GM12878 (cell line): Measurements from ENCODE around the gene NOTCH3. TPM values are rescaled to one million over a fixed set of nuclear protein-coding genes. Genes with fewer than 3 reads are reported as not detected.

Experiments
- ATAC-seq: fragments of 200-7000 bp; cut with Tn5 transposase; 3 replicates; pipeline ENCODE4 v1.9.1; 2020; ENCODE audit warnings: mild to moderate bottlenecking, moderate library complexity
- BruUV-seq: library from RNA; stranded (reverse); fragments of 400-500 nt; replicated peaks from 2 replicates; lab custom pipeline; 2021; lab: Mats Ljungman, UMichigan
- CTCF ChIA-PET: fragments of 300-600 bp; sonication (Branson Sonifier 250); formaldehyde crosslinking; extraction: SDS; loops from one replicate; lab custom pipeline; 2021; ENCODE audit warnings: inconsistent platforms; lab: Yijun Ruan, JAX
- POLR2A ChIA-PET: fragments of 350-600 bp; formaldehyde crosslinking; extraction: SDS; loops from one replicate; lab custom pipeline; 2021; ENCODE audit warnings: inconsistent platforms; lab: Charles Lee
- RAD21 ChIA-PET: fragments of 300-600 bp; sonication (Branson Sonifier 250); formaldehyde crosslinking; loops from one replicate; lab custom pipeline; 2023; ENCODE audit warnings: antibody characterized with exemption; ENCODE audit not compliant: unreplicated experiment; lab: Charles Lee
- SMC1A ChIA-PET: fragments of 300-600 bp; sonication (Branson Sonifier 250); formaldehyde crosslinking; loops from one replicate; lab custom pipeline; 2023; ENCODE audit not compliant: unreplicated experiment, uncharacterized antibody; lab: Charles Lee
- DNase-seq: peaks from one replicate; pipeline ENCODE4 v3.0.0-alpha.2; 2011; ENCODE audit warnings: low read depth, low spot score
- FAIRE-seq: peaks from 3 replicates; lab custom pipeline; 2011; peaks lifted over from hg19 to GRCh38; lab: Jason Lieb, UNC
- H2AFZ ChIP-seq: 2 replicates; pipeline ENCODE4 v1.6.0; 2011; ENCODE audit warnings: low read depth, low read length, control low read depth; ENCODE audit not compliant: control insufficient read depth
- H3K27ac ChIP-seq: 2 replicates; pipeline ENCODE4 v1.5.1; 2011; ENCODE audit warnings: control low read depth; ENCODE audit not compliant: control insufficient read depth, insufficient read depth
- H3K27me3 ChIP-seq, 2 experiments: replicated peaks in 1 of 2; 2 replicates each; pipeline versions ENCODE4 v1.6.0 to v1.6.1; 2011; ENCODE audit warnings: low read length in 1 of 2; ENCODE audit not compliant: control insufficient read depth in 2 of 2, insufficient read depth in 2 of 2
- H3K36me3 ChIP-seq, 2 experiments: 2 replicates each; pipeline ENCODE4 v1.5.1; 2011; ENCODE audit warnings: low read length in 1 of 2; ENCODE audit not compliant: control insufficient read depth in 2 of 2, insufficient read depth in 2 of 2
- H3K4me1 ChIP-seq: 2 replicates; pipeline ENCODE4 v1.6.1; 2011; ENCODE audit warnings: mild to moderate bottlenecking, low read length, moderate library complexity, mixed read lengths; ENCODE audit not compliant: control insufficient read depth, insufficient read depth
- H3K4me2 ChIP-seq: 2 replicates; pipeline ENCODE4 v1.6.0; 2011; ENCODE audit warnings: control low read depth; ENCODE audit not compliant: control insufficient read depth, insufficient read depth
- H3K4me3 ChIP-seq: fragments of 200-600 bp; sonication (generic); 2 replicates; pipeline ENCODE4 v1.5.1; 2016
- H3K79me2 ChIP-seq: 2 replicates; pipeline ENCODE4 v1.6.0; 2011; ENCODE audit warnings: low read length; ENCODE audit not compliant: control insufficient read depth, insufficient read depth
- H3K9ac ChIP-seq: 2 replicates; pipeline ENCODE4 v1.8.0; 2011; ENCODE audit warnings: low read length, control low read depth, mixed read lengths; ENCODE audit not compliant: control insufficient read depth, insufficient read depth
- H3K9me3 ChIP-seq: replicated peaks from 3 replicates; pipeline ENCODE4 v1.5.1; 2011; ENCODE audit warnings: mild to moderate bottlenecking, low read length; ENCODE audit not compliant: control insufficient read depth, insufficient read depth
- H4K20me1 ChIP-seq: 2 replicates; pipeline ENCODE4 v1.6.0; 2011; ENCODE audit not compliant: control insufficient read depth, insufficient read depth
- EED ChIP-seq: sonication (generic); IDR thresholded peaks from 2 replicates; pipeline ENCODE4 v1.6.1; 2016; ENCODE audit warnings: antibody characterized with exemption, low read depth
- FOXM1 ChIP-seq: IDR thresholded peaks from 2 replicates; pipeline ENCODE4 v1.6.1; 2012; ENCODE audit warnings: low read depth, mild to moderate bottlenecking, inconsistent platforms, low read length, moderate library complexity
- GABPA ChIP-seq: IDR thresholded peaks from 2 replicates; pipeline ENCODE4 v1.6.1; 2014; ENCODE audit warnings: antibody characterized with exemption, low read depth, mild to moderate bottlenecking, inconsistent platforms
- NR2C1 ChIP-seq: fragments of 450-650 bp; IDR thresholded peaks from 2 replicates; pipeline ENCODE4 v1.6.1; 2017; ENCODE audit warnings: antibody characterized with exemption, mild to moderate bottlenecking, moderate library complexity
- RELA ChIP-seq: fragments of 450-650 bp; IDR thresholded peaks from 2 replicates; pipeline ENCODE4 v1.8.0; 2014; ENCODE audit warnings: borderline replicate concordance; ENCODE audit not compliant: partially characterized antibody
- ZNF217 ChIP-seq: fragments of 450-650 bp; IDR thresholded peaks from 2 replicates; pipeline ENCODE4 v1.6.1; 2017; ENCODE audit warnings: antibody characterized with exemption, mild to moderate bottlenecking
- WGBS: methylation state at CpG from one replicate; pipeline ENCODE4 v1.1.6; 2016; ENCODE audit warnings: low lambda C conversion rate; ENCODE audit not compliant: insufficient replicate concordance, insufficient coverage; ENCODE audit errors: missing lambda C conversion rate; 5-methylcytosine and 5-hydroxymethylcytosine counted together
- in situ Hi-C: fragments of 300-500 bp; cut with MboI; formaldehyde crosslinking; loops from 9 replicates; pipeline ENCODE4 v1.14.3; 2018; ENCODE audit warnings: mixed read lengths
- intact Hi-C: fragments of 100-400 bp; cut with micrococcal nuclease; formaldehyde crosslinking; loops from one replicate; pipeline ENCODE4 v1.14.2; 2022; ENCODE audit not compliant: unreplicated experiment
- polyA plus RNA-seq, 11 experiments: library from polyadenylated mRNA; depleted of rRNA in 4 of 11; unstranded in 6 of 11; stranded (reverse) in 5 of 11; fragments of >200 nt; fragmentation: Nextera tagmentation in 4 of 11; fragmentation: Illumina TruSeq in 1 of 11; extraction: Ambion mirVana in 4 of 11; extraction: Trizol in 1 of 11; gene quantifications; 1 replicate in 1 of 11; 2 replicates in 10 of 11; pipeline versions ENCODE4 v1.2.1 to v1.2.3, GENCODE V29; 2011 to 2016; ENCODE audit warnings: inconsistent platforms in 2 of 11, missing spikeins in 2 of 11, low read depth in 1 of 11
- total RNA-seq, 4 experiments: library from RNA; depleted of rRNA in 3 of 4; stranded (reverse); fragments of >200 nt in 3 of 4; fragmentation: Illumina TruSeq in 1 of 4; extraction: Trizol in 1 of 4; gene quantifications; 2 replicates each; pipeline versions ENCODE4 v1.2.1 to v1.2.3, GENCODE V29; 2013 to 2021
- TF ChIP-seq, protein P1 (sequence below): fragments of 450-650 bp; IDR thresholded peaks from 2 replicates; pipeline ENCODE4 v1.6.1; 2017; ENCODE audit warnings: antibody characterized with exemption, mild to moderate bottlenecking, moderate library complexity
- TF ChIP-seq, protein P2 (sequence below): fragments of 450-650 bp; formaldehyde crosslinking; IDR thresholded peaks from 2 replicates; pipeline ENCODE4 v1.4.0; 2020; ENCODE audit warnings: mild to moderate bottlenecking, moderate library complexity

The NOTCH3 gene
- total and polyA plus RNA-seq, 10 of the 15 experiments (the other 5 are each of a cell fraction or from before 2014, with no cell fraction given) = 0.01 to 0.42 (median 0.10) TPM; not detected in 5

DNA sequence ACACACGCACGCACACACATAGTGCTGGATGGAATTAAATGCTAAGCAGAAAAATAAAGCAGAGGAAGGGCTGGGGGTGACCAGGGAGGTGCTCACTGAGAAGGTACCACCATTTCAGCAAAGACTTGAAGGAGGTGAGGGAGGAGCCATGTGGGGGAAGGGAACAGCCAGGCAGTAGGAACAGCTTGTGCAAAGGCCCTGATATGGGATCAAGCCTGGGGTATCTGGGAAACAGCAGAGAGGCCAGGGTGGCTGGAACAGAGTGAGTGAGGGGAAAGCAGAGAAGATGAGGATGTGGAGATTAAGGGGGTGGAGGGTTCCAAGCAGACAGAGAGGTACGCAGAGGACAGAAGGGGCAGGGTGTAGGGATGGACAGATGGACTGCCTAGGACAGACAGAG is 25.2 kb downstream of the NOTCH3 start:
- ChIA-PET SMC1A (interaction anchor here (1.5 kb wide), 1 partner anchor 83 kb away, joined by 5 read pairs; no protein-coding TSS in a partner anchor), POLR2A (no interaction called here), RAD21 (interaction anchor here (0.8 kb wide), 1 partner anchor 380 kb away, joined by 3 read pairs; no protein-coding TSS in a partner anchor), CTCF (interaction anchor here (1.8 kb wide), 1 partner anchor 380 kb away, joined by 6 read pairs; no protein-coding TSS in a partner anchor)
- ATAC-seq = no peak
- in situ Hi-C loops (loop anchor here (5.0 kb wide), 1 partner anchor 382 kb away; no protein-coding TSS in a partner anchor), intact Hi-C loops (loop anchor here (2.0 kb wide), 1 partner anchor 243 kb away; the partner anchor contains the start of gene AKAP8L)
- no peaks in the 10 kb centered on the region for H3K4me1 ChIP-seq
- H3K9ac ChIP-seq = no peak overlapping the region
- no peak overlapping the region for H3K27ac ChIP-seq
- FAIRE-seq = no peak
- no peak overlapping the region for H3K4me2 ChIP-seq
- 88% methylated on average over 3 of the region's 3 CpGs for WGBS
- TF ChIP-seq FOXM1 (no peak), ZNF217 (no peak), NR2C1 (no peak)
- H3K9me3 ChIP-seq = no peaks in the 10 kb centered on the region
- H3K4me3 ChIP-seq = no peak overlapping the region
- H2AFZ ChIP-seq = no peak overlapping the region
- no peaks in the 10 kb centered on the region for H3K27me3 ChIP-seq
- H4K20me1 ChIP-seq = no peaks in the 10 kb centered on the region
- H3K79me2 ChIP-seq = no peaks in the 10 kb centered on the region
- no peak for DNase-seq
- BruUV-seq = no TSS peak
- H3K36me3 ChIP-seq = no peaks in the 10 kb centered on the region

DNA sequence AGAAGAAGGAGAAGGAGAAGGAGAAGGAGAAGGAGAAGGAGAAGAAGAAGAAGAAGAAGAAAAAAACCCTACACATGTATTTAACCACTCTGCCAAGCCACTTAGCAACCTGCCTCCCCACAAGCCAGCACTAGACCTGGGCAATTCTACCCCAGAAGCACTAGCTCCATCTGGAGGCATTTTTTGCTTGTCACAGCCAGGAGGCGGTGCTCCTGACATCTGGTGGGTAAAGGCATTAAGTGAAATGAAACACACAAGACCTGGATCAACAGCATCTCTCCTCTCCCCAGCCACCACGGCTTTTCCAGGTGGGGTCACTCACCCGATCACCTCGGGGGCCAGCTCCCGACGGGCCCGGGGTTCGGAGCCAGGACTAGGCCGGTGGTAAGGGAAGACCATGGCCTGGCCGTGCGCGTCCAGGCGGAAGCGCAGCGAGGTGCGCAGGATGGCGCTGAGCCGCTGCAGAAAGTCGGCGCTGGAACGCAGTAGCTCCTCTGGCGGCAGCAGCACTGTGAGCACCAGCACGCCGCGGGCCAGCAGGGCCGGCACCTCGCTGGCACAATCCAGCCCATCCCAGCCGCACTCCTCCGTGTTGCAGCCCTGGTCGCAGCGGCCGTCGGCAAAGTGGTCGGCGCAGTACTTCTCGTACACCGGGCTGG is 26.9 kb downstream of the NOTCH3 start:
- H4K20me1 ChIP-seq = no peaks in the 10 kb centered on the region
- DNase-seq = no peak
- no peaks in the 10 kb centered on the region for H3K4me1 ChIP-seq
- FAIRE-seq = no peak
- no TSS peak for BruUV-seq
- H3K27ac ChIP-seq = no peak overlapping the region
- no peaks in the 10 kb centered on the region for H3K27me3 ChIP-seq
- no peak overlapping the region for H3K4me2 ChIP-seq
- in situ Hi-C loops = no loop called here
- H3K79me2 ChIP-seq = no peaks in the 10 kb centered on the region
- intact Hi-C loops = no loop called here
- H3K36me3 ChIP-seq = no peaks in the 10 kb centered on the region
- peak; percentile 39; the same call in 1 of the 3 replicates for ATAC-seq
- POLR2A ChIA-PET = interaction anchor here (0.7 kb wide), 1 partner anchor 274 kb away, joined by 3 read pairs; no protein-coding TSS in a partner anchor
- WGBS = 82% methylated on average over 37 of the region's 37 CpGs
- H2AFZ ChIP-seq = no peak overlapping the region
- CTCF ChIA-PET = interaction anchor here (0.6 to 1.6 kb wide), 8 partner anchors 8 to 382 kb away, joined by 3 to 7 read pairs (median 4); no protein-coding TSS in a partner anchor
- RAD21 ChIA-PET = interaction anchor here (0.7 to 1.3 kb wide), 4 partner anchors 12 to 74 kb away, joined by 3 to 4 read pairs (median 3); no protein-coding TSS in a partner anchor
- no peak overlapping the region for H3K4me3 ChIP-seq
- SMC1A ChIA-PET = interaction anchor here (1.1 kb wide), 1 partner anchor 240 kb away, joined by 4 read pairs; no protein-coding TSS in a partner anchor
- no peaks in the 10 kb centered on the region for H3K9me3 ChIP-seq
- H3K9ac ChIP-seq = no peak overlapping the region
- TF ChIP-seq EED (no peak), GABPA (no peak), RELA (no peak)
- TF ChIP-seq, protein P1, sequence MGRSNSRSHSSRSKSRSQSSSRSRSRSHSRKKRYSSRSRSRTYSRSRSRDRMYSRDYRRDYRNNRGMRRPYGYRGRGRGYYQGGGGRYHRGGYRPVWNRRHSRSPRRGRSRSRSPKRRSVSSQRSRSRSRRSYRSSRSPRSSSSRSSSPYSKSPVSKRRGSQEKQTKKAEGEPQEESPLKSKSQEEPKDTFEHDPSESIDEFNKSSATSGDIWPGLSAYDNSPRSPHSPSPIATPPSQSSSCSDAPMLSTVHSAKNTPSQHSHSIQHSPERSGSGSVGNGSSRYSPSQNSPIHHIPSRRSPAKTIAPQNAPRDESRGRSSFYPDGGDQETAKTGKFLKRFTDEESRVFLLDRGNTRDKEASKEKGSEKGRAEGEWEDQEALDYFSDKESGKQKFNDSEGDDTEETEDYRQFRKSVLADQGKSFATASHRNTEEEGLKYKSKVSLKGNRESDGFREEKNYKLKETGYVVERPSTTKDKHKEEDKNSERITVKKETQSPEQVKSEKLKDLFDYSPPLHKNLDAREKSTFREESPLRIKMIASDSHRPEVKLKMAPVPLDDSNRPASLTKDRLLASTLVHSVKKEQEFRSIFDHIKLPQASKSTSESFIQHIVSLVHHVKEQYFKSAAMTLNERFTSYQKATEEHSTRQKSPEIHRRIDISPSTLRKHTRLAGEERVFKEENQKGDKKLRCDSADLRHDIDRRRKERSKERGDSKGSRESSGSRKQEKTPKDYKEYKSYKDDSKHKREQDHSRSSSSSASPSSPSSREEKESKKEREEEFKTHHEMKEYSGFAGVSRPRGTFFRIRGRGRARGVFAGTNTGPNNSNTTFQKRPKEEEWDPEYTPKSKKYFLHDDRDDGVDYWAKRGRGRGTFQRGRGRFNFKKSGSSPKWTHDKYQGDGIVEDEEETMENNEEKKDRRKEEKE = no peak
- TF ChIP-seq, protein P2, sequence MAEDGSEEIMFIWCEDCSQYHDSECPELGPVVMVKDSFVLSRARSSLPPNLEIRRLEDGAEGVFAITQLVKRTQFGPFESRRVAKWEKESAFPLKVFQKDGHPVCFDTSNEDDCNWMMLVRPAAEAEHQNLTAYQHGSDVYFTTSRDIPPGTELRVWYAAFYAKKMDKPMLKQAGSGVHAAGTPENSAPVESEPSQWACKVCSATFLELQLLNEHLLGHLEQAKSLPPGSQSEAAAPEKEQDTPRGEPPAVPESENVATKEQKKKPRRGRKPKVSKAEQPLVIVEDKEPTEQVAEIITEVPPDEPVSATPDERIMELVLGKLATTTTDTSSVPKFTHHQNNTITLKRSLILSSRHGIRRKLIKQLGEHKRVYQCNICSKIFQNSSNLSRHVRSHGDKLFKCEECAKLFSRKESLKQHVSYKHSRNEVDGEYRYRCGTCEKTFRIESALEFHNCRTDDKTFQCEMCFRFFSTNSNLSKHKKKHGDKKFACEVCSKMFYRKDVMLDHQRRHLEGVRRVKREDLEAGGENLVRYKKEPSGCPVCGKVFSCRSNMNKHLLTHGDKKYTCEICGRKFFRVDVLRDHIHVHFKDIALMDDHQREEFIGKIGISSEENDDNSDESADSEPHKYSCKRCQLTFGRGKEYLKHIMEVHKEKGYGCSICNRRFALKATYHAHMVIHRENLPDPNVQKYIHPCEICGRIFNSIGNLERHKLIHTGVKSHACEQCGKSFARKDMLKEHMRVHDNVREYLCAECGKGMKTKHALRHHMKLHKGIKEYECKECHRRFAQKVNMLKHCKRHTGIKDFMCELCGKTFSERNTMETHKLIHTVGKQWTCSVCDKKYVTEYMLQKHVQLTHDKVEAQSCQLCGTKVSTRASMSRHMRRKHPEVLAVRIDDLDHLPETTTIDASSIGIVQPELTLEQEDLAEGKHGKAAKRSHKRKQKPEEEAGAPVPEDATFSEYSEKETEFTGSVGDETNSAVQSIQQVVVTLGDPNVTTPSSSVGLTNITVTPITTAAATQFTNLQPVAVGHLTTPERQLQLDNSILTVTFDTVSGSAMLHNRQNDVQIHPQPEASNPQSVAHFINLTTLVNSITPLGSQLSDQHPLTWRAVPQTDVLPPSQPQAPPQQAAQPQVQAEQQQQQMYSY (CRISPR knock-in tag) = no peak
